HG03097 (cell line): ENCODE data around the gene NEMF.
"Not testable (repeated sequence)": the region's sequence is repeated elsewhere in the genome, so short reads cannot be mapped to it uniquely, and the experiment has no call there.

ENCODE experiments used
- ATAC-seq: cut with Tn5 transposase; IDR thresholded peaks from one replicate; pipeline ENCODE4 v1.9.1; 2021; ENCODE audit not compliant: unreplicated experiment, low FRiP score

NEMF gene

GRCh38 chr14:49852301-49853157 lies at the start of gene NEMF:
NEMF (minus strand) TSS chr14:49852788; CDS start chr14:49852753, 35 bp downstream.
- ATAC-seq: peak; percentile 69

DNA sequence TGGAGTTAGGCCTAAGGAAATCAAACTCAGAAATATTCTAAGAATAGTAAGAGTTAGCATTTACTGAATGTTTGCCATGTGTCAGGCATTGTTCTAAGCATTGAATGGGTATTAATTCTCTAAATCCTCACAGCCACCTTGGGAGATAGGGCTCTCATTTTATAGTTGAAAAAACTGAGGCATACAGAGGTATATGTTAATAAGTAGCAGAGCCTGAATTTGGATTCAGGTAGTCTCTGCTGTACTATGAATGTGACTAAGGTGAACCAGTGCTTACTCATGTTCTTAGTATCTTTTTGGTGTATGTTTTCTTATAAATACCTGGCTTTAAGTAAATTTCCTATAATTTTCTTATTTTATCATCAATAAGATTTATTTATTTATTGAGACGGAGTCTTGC lies 48.4 kb upstream of the NEMF start:
- ATAC-seq: no peak

- ATAC-seq: no peak
These were observed 45.9 kb upstream of the NEMF start for GRCh38 chr14:49898485-49898884.

- ATAC-seq: no peak
These were observed 45.4 kb upstream of the NEMF start for GRCh38 chr14:49897965-49898364.

DNA sequence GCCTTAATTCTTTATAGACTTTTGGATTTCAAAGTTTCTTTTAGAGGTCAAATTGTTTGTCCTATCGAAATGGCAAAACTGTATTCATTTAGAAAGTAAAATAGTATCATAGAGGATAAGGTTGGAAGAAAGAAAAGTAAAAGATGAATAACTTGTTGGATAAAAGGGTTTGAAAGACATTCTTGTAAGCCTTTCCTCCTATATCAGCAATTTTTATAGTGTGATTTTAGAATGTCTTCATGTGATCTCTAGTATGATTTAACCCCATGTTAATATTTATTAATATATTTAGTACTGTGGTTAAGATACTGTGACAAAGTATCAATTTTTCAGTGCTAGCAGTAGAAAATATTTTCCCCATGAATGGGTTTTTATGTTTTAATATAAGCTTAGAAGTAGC lies 44.8 kb upstream of the NEMF start:
- no peak for ATAC-seq

DNA sequence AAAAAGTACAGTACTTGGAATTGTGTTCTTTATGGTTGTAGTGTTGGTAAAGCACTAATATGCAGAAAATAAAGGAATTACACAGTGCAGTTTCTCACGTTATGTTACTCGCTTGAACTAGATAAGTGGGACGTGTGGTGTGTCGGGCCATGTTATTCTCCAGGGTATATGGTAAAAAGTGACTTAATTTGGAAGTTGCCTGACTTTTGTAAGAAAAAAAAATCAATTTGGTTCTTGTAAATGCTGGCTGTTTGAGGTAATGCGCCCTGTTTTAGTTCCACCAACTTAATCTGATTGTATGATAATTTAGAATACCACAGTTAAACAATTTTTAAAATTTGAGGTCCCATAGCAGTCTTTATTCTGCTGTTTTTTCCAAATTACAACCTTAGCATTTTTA lies 44.4 kb upstream of the NEMF start:
- no peak for ATAC-seq

DNA sequence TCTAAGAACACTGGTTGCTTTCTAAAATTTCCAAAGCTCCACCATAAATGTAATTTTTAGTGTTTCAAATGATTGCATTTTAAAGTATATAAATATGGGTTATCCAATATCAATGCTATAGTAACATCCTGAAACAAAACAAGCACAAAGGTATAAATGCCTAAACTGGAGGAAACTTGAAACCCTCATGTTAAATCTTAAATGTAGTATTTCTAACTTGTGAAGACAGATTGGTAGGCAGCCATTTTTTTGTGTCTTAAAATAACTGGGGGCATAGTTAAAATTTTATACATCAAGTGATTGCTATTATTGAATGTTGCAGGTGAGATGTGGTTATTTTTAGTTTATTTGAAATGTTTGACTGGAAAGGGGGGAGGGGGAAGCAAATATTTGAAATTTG lies 43.7 kb upstream of the NEMF start:
- ATAC-seq: not testable (repeated sequence)

DNA sequence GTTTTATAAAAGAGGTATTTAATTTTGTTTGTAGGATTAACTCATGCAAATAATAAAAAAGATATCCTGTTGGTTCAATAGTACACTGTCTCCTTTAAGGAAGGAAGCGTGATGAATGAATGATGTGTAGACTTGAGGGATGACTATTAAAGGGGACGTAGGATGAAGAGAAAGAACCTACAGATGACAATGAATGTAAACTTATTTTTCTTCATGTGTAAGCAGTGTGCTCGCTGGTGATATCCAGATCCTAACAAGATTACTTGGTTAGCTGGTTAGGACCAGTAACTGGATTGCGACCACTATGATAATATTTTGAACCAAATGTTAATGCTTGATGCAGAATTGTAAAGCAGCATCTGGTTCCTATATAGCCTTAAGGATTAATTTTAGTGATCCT lies 42.9 kb upstream of the NEMF start:
- no peak for ATAC-seq

- ATAC-seq: not testable (repeated sequence)
These were observed 41.9 kb upstream of the NEMF start for GRCh38 chr14:49894214-49895107.

GRCh38 chr14:49893309-49894213 lies 41.0 kb upstream of the NEMF start:
- peak; percentile 31 for ATAC-seq

- peak; percentile 81 for ATAC-seq
These were observed 40.2 kb upstream of the NEMF start, which contains the start of gene ARF6 for GRCh38 chr14:49892636-49893308. ARF6 (plus strand) TSS chr14:49893082; CDS start chr14:49893737, 655 bp downstream.

GRCh38 chr14:49892301-49892635 lies 39.7 kb upstream of the NEMF start:
- ATAC-seq: peak; percentile 12

DNA sequence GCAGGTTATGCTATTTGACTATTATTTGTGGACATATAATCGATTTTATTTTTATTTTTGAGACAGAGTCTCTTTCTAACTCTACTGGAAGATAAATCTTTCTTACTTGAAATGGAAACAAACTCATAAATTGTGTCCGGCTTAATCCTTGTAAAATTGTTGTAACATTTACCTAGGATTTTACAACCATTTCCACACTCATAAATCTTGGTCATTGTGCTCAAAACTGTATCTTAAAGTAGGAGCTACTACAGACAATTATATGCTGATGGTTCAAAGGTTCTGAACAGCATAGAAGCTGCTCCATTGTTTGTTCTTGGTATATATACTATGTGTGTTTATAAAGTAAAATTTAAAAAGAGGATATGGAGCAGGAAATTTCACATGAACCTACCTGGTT lies 35.7 kb upstream of the NEMF start:
- ATAC-seq: no peak

GRCh38 chr14:49886523-49886922 lies 33.9 kb upstream of the NEMF start:
- ATAC-seq: no peak

GRCh38 chr14:49882826-49883694 lies 30.5 kb upstream of the NEMF start:
- no peak for ATAC-seq

DNA sequence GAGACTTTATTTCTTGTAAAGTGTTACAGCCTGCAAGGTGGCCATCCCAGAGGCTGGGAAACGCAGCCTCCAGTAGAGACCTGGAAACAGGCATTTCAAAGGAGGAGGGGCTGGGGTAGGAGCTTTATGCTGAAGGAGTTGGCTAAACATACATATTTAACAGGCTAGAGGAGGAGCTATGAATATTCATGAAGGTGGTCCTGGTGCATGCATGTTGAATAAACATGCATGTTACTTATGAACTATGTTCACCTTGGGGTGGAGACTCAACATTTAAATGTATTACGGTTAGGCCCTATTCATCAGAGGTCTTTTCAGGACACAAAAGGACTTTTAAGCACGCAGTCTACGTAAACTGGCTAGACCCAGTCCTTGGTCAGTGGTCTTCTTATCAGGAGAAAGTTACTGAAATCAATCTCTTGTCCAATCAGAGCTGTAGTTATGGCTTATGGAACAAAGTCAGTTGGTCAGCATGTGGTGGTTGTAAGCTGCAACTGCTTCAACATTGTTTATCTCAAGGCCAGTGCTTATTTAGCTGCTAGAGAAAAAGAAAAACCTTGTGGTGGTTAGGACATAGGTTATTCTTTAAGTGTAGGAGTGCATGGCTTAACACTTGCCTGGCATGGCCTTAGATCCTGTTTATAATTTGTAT lies 28.9 kb upstream of the NEMF start:
- no peak for ATAC-seq

DNA sequence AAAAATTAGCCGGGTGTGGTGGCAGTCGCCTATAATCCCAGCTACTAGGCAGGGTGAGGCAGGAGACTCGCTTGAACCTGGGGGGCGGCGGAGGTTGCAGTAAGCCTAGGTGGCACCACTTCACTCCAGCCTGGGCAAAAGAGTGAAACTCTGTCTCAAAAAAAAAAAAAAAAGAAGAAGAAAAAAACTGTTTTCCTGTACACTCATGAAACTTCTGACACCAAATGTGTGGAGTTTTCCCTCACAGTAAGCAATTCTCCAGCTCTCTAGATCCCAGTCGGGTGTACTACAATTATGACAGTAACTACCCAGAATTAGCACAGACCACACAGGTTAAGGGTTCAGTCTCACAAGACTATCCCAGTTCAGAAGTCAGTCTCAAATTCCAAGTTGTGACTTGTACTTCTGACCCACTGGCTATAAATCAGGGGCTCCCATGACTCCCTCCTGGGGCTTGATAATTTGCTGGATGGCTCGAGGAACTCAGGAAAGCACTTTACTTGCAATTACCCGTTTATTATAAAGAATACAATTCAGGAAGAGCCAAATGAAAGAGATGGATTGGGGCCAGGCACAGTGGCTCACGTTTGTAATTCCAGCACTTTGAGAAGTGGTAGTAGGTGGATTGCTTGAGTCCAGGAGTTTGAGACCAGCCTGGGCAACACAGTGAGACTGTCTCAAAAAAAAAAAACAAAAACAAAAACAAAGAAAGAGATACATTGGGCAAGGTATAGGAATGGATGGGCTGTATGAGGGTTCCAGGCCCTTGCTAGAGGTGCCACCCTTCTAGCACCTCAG lies 27.9 kb upstream of the NEMF start:
- no peak for ATAC-seq
